Fibroblast of villous mesenchyme (primary cell): ENCODE measurements around the gene PLIN5. TPM values are rescaled to one million over a fixed set of nuclear protein-coding genes. Genes with fewer than 3 reads are reported as not detected.
"Not testable (repeated sequence)": the region's sequence is repeated elsewhere in the genome, so short reads cannot be mapped to it uniquely, and the experiment has no call there.

Experiments used
- DNase-seq: peaks from one replicate; pipeline ENCODE4 v3.0.0-alpha.2; 2010; ENCODE audit warnings: low read depth
- H3K4me3 ChIP-seq: 2 replicates; pipeline ENCODE4 v1.5.1; 2011; ENCODE audit warnings: low read depth, mild to moderate bottlenecking, low read length
- total RNA-seq: library from RNA; depleted of rRNA; stranded (reverse); fragments of >200 nt; gene quantifications from 2 replicates; pipeline ENCODE4 v1.2.3, GENCODE V29; 2012
- TF ChIP-seq, protein P1 (sequence below): IDR thresholded peaks from 2 replicates; pipeline ENCODE4 v1.5.1; 2012; ENCODE audit warnings: low read depth, mild to moderate bottlenecking, low read length; ENCODE audit not compliant: insufficient read depth

PLIN5 gene
- total RNA-seq, 1 donor = not detected

DNA sequence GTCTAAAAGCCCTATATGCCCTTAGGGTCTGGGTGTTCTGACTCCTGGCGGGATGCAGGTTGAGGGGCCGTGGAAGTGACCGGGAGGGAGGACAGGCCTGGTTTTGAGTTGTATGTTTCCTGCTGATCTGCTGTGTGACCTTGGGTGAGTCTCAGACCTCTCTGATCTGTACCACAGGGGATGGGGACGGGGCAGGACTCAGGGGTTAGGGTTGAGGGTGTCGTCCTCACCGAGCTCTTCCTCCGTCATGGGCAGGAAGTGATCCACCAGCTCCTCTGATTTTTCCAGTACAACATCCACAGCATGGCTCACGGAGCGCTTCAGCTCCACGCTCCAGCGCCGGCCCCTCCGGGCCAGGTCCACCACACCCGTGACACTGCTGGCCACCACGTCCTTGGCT, 6.2 kb downstream of the PLIN5 start:
- TF ChIP-seq, protein P1, sequence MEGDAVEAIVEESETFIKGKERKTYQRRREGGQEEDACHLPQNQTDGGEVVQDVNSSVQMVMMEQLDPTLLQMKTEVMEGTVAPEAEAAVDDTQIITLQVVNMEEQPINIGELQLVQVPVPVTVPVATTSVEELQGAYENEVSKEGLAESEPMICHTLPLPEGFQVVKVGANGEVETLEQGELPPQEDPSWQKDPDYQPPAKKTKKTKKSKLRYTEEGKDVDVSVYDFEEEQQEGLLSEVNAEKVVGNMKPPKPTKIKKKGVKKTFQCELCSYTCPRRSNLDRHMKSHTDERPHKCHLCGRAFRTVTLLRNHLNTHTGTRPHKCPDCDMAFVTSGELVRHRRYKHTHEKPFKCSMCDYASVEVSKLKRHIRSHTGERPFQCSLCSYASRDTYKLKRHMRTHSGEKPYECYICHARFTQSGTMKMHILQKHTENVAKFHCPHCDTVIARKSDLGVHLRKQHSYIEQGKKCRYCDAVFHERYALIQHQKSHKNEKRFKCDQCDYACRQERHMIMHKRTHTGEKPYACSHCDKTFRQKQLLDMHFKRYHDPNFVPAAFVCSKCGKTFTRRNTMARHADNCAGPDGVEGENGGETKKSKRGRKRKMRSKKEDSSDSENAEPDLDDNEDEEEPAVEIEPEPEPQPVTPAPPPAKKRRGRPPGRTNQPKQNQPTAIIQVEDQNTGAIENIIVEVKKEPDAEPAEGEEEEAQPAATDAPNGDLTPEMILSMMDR = no peak
- no peak overlapping the region for H3K4me3 ChIP-seq
- DNase-seq = no peak

DNA sequence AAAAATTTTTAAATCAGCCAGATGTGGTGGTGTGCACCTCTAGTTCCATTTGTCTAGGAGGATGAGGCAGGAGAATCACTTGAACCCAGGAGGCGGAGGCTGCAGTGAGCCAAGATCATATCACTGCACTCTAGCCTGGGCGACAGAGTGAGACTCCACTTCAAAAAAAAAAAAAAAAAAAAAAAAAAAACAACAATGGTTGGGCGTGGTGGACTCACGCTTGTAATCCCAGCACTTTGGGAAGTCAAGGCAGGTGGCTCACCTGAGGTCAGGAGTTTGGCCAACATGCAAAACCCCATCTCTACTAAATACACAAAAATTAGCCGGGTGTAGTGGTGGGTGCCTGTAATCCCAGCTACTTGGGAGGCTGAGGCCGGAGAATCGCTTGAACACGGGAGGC, 7.6 kb downstream of the PLIN5 start:
- not testable (repeated sequence) for DNase-seq, H3K4me3 ChIP-seq

DNA sequence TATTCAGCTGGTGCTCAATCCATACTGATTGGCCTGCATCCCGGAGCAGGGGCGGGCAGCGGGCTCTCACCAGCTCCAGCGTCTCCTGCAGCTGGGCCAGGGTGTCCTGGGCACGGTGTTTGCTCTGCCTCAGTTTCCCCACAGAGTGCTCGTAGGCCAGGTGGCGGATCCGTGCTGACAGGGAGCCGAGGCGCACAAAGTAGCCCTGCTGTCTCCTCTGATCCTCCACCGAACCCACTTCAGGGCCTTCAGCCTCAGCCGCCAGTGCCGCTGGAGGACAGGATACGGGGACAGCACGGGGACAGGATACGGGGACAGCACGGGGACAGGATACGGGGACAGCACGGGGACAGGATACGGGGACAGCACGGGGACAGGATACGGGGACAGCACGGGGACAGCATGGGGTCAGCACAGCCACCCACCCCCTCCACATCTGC, 9.4 kb downstream of the PLIN5 start:
- DNase-seq = no peak
- TF ChIP-seq, protein P1 = no peak
- H3K4me3 ChIP-seq = no peak overlapping the region

DNA sequence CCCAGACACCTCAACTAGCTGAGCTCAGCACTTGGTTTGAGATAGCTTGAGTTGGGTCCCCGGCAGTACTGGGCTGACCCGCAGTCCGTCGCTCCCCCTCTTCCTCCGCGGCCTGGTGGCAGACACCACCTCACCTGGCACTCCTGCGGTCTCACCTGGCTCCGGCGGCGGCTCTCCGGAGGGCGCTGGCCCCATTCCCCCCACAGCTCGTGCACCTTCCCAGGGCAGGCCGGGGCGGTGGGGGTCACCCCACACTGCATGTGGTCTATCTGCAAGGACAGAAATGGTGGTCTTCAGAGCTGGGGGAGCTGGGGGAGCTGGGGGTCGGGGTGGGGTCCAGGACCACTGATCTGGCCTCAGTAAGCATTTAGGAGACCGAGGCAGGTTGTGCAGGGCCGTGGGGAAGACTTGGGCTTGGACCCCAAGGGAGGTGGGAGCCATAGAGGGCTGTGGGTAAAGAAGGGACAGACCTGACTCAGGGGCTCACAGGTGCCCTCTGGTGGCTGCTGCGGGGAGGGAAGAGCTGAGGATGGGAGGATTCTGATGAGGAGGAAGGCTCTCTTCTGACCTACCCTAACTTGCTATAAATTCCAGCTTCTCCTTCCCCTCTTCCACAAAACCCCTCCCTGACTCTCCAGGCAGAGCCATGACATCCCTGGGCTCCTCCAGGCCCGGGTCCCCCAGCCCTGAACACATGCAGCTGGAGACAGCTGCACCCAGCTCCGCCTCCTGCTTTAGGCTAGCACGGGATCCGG, 10.0 kb downstream of the PLIN5 start:
- TF ChIP-seq, protein P1 = peak; percentile 82
- peak; percentile 38 for DNase-seq
- no peak overlapping the region for H3K4me3 ChIP-seq

DNA sequence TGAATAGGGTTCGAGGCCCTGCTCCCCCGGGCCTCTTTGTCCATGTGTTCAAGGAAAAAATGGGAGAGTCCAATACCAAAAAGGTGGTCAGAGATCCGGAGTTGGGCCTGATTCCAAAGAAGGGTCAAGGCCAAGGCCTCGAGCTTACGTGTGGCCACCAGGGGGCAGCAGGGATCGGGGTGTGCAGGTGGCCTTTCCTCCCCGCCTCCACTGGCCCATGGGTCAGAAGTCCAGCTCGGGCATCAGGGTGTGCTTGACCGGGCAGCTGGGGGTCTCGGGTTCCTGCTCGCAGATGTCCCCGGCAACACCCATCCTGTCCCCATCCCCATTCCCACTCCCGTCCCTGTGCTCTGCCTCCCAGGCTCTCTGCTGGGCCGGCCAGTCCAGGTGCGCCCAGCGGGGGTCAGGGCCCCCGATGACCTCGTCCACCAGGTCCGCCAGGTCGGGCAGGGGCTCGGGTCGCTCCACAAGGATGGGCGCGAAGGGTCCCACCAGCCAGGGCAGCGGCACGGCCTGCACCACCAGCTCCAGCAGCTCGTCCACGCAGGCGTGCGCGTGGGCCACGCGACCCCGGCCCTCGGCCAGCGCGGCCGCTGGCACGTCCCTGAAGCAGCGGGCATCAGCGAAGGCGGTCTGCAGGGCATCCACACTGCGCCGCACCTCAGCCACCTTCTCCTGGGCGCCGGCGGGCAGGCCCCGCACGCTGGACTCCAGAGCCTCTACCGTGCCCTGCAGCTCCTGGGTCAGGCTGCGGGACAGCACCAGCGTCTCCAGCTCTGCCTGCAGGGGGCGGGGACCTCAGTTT, 11.5 kb downstream of the PLIN5 start:
- TF ChIP-seq, protein P1 = peak; percentile 78
- no peak overlapping the region for H3K4me3 ChIP-seq
- peak; percentile 38 for DNase-seq

DNA sequence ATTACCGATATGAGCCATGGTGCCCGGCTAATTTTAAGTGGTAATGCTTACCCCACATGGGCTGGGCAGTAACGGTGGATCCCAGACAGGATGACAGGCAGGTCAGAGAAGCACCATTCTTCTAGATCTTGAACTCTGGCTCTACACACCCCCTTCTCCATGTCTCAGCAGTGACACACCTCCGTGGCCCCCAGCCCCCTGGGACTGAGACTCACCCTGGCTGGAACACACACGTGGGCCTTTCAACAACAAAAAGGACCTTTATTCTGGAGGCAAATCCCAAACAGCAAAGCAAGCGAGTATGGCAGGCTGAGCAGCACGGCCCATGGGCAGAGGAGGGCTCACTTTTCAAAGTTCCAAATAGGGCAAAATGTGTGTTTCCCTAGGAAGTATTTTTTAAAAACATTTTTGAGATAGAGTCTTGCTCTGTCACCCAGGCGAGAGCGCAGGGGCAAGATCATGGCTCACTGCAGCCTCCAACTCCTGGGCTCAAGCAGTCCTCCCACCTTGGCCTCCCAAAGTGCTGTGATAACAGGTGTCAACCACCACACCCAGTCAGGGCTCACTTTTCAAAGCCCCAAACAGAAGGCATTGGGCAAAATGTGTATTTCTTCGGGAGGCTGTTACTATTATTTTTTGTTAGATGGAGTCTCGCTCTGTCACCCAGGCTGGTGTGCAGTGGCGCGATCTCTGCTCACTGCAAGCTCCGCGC, 12.6 kb downstream of the PLIN5 start:
- TF ChIP-seq, protein P1 = no peak
- DNase-seq = no peak
- H3K4me3 ChIP-seq = no peak overlapping the region

DNA sequence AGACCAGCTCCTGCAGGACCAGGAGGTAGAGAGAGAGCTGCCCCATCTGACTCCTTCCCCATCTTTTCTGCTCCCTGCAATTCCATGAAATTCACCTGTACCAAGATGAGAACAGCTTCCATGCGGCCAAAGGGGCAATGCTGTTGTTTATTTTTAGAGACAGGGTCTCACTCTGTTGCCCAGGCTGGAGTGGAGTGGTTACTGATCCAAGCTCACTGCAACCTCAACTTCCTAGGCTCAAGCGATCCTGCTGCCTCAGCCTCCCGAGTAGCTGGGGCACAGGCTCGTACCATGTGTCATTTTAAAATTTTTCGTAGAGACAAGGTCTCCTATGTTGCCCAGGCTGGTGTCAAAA, 13.2 kb downstream of the PLIN5 start:
- TF ChIP-seq, protein P1 = no peak
- H3K4me3 ChIP-seq = no peak overlapping the region
- DNase-seq = no peak
